SH-SY5Y (cell line): ENCODE measurements around the gene BCL6.

Experiments
- GATA2 ChIP-seq: IDR thresholded peaks from 2 replicates; pipeline ENCODE4 v1.6.1; 2011; ENCODE audit warnings: mild to moderate bottlenecking, low read depth, low read length
- GATA3 ChIP-seq: IDR thresholded peaks from 2 replicates; pipeline ENCODE4 v1.6.1; 2011; ENCODE audit warnings: low read depth, mild to moderate bottlenecking, low read length, moderate library complexity

Gene BCL6

GRCh38 chr3:187746059-187746441 is 782 bp upstream of the BCL6 start:
- TF ChIP-seq GATA3 (no peak), GATA2 (no peak)

DNA sequence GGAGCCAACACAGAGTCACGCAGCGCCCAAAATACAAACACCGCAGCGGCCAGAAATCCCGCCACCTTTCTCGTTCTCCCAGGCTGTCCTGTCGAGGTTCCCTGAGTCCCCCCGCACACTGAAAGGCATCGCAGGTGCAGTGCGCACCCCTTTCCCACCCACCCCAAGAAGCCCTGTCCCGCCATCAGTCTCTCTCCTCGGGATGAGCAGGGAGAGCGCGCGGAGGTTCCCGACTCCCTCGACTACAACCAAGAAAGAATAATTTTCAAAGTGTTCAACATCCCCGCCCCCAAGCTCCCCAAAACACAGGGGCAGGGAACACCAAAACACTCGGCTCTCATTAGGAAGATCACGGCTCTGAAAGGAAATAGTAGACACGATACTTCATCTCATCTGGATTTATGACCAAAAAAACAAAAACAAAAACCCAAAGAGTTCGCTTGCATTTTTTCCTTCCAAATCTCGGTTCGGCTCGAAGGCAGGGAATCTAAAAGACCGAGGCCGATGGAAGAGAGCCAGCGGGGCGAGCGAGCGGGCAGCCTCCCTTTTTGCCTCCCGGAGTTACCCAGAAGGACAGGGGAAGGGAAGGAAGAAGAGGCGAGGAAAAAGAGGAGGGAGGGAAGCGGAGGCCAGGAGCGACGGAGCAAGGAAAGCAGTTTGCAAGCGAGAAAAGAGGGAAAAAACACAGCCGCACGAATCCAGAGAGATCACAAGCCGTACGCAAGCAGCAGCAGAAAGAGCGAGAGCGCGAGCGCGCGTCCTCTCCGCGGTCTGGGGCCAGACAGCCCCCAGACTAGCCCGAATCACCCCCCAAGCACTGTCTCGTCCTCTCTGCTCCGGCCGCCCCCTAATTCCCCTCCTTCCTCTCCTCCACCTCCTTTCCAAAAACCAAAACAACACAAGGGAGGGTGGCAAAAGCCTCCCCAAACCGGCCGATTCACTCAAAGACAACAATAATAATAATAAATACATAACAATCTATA is 808 bp downstream of the BCL6 start:
- TF ChIP-seq GATA2 = no peak
- TF ChIP-seq GATA3 = no peak

DNA sequence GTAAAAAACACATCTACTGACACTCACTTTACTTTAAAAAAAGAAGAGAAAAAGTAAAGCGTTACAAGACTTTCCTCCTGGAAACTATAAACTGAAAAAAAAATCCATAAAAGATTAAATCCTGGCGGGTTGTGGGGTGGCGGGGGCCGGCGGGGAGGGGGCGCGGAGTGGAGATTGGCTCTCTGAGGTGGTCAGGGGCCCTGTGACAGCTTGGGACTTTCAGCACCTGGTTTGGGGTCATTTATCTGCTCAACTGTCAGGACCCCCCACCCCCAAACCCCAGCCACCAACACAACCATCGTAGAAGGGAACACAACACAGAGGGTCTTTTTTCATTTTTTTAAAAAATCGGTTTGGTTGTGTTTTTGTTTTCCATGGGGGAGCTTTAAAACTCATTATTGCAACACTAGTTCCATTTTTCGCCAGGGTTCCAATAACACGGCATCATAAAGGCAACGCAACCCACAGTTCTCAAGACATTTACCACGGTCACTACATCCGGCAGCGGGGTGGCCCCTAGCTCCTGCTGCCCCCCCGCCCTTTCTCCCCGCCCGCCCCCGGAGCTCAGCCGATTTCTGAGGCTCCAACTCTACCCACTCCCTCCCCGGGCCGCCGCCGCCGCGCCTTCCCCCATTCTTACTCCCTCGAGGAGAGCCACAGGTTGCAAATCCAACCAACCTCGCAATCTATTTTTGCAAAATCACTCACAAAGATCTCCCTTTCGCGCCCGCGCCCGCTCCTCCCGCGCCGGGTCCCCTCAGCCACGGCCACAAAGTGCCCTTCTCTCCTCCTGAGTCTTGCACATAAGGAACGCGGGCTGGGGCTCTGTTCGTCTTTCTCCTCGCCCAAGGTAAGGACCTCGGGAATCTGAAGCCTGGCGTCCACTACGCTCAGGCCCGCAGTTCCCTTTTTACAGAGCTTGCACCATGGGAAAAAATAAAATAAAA is 1.8 kb downstream of the BCL6 start:
- TF ChIP-seq GATA3 = no peak
- no peak for TF ChIP-seq GATA2

- TF ChIP-seq GATA3 (no peak), GATA2 (no peak)
Measured at GRCh38 chr3:187742351-187743171, 2.7 kb downstream of the BCL6 start.

DNA sequence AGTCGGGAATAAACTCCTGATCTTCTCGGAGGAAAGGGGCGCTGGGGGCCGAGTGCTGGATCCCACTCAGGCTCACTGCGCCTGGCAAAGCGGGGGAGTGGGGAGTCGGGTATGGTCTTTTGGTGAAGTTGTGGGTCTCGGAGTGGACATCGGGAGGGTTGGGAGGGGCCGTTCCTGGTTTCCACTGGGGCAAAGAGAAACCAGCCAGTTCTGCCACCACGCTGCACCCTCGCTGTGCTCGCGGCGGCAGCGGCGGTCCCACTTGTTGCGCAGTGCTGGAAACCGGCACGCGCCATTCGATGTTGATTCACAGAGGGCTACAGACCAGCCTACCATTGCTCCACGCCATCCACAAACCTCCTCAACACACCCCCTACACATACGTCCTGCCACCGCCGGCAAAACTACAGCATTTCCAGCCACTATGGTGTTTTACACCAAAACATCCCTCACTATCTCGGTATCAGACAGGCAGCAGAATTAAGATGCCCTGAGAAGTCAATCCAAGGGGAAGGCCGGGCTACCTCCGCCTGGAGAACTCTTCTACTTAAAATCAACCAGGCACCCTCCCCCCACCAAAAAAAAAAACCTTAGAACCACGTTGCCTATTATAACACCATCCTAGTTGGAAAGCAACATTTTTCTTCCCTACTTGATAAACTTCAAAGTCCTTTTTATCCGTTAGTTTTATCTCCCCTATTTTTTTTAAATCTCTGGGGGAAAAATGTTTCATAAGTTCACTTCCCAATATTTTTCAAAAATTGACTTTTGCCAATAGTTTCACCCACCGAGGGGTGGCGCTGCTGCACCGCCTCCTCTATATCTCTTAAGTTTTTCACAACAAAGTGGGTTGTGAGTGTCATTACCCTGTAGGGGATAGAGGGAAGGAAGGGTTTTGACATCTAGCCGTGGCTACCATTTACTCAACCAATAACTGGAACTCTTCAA is 3.6 kb downstream of the BCL6 start:
- TF ChIP-seq GATA3 (no peak), GATA2 (no peak)

DNA sequence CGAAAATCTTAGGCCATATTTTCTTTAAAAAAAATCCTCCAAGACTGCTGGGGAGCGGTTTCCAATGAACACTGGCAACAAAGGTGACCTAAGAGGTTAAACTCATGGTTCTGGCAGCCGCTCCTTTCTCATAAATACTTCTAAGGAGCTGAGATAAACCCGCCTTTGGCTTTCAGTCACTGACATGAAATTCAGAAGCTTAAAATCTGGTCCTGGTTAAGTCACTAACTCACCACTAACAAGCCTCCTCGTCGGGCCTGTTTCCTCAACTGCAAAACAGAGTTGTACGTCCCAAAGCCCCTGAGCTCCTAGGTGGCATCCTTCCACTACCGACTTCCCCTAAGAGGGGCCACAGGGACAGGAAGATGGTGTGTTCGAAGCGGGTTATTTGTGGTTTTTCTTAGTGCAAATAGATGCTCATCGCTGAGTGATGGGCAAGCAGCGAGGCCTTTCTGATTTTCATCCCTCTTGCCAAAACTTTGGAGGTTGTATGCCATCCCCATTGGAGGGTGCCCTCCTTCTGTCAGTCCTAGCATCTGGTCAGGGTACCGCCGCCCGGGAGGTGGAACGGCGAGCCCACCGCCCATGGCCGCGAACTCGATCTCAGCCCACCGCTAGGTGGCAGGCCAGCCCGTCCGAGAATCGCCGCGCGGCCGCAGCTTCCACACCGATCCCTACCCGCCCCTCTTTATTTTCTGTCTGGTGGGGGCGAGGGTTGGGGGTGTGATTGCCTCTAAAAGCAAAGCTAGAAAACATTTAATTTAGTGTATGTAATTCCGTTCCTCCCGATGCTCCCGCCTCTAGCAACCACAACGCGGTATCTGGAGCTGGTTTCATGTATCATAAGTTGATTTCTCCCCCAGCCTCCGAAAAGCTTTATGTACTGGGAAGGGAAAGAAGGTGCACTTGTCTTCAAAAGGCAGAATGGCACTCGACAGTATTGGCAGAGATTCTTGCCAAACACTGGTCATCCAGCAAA is 4.6 kb downstream of the BCL6 start:
- no peak for TF ChIP-seq GATA2
- no peak for TF ChIP-seq GATA3

DNA sequence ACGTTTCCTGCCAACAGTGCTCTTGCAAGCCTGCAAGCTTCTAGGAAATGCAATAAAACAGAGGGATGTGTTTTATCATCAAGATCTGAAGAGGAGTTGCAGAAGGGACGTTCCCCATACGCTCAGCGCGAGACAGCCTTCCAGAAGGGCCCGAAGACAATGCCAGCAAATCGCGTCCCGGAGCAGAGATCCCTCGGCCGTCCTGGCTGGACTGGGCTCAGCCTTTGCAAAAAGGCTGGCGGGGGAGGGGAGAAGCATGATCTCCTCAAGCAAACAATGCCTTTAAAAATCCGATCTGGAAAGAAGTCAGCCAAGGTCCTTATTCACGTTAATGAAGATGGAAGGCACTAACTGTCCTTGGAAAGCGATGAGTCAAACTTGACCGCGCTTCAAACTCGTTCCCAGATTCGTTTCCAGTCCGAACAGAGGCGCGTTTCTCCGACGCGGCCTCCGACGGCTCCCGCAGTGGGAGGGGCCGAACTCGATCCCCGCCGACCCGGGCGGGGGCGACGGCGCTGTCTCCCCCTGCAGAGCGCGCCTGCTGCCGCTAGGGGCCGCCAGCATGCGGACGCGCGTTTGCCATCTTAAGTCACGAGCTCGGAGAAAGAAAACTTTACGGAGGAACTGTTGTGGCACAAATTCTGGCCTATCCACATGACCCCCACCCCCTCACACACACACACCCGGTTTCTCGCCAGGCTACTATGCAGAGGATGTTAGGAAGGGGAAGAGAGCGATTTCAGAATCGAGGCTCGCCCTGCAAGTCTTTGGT is 5.5 kb downstream of the BCL6 start:
- TF ChIP-seq GATA3 (no peak), GATA2 (no peak)

- TF ChIP-seq GATA3 (no peak), GATA2 (no peak)
Measured at GRCh38 chr3:187739094-187739560, 6.1 kb downstream of the BCL6 start.

- TF ChIP-seq GATA2 = no peak
- TF ChIP-seq GATA3 = no peak
Measured at GRCh38 chr3:187738331-187739093, 6.8 kb downstream of the BCL6 start.

GRCh38 chr3:187738071-187738330 is 7.3 kb downstream of the BCL6 start:
- TF ChIP-seq GATA2 (no peak), GATA3 (no peak)
